ENCODE measurements around the gene CFAP54. TPM values are rescaled to one million over a fixed set of nuclear protein-coding genes. Genes with fewer than 3 reads are reported as not detected.

Gene CFAP54
- total and polyA plus RNA-seq, 2 of the 4 experiments (the other 2 are of a cell fraction): 0.18 to 0.41 TPM

GRCh38 chr12:96486751-96487613 is 2.4 kb upstream of the CFAP54 start:
- WGBS, 2 experiments (ENCODE audit: extremely low coverage in 2 of 2, insufficient read length in 1 of 2): 100% methylated on average over 4 of the region's 12 CpGs; no CpG with 5 or more reads in 1 of the 2 experiments
- CTCF ChIA-PET: no interaction called here
- no peaks in the 10 kb centered on the region for H3K36me3 ChIP-seq (ENCODE audit: control insufficient read depth, insufficient read depth, low read length)
- H2AFZ ChIP-seq (replicated peaks; ENCODE audit: low read length, poor library complexity): no peak overlapping the region
- H3K4me2 ChIP-seq (ENCODE audit: low read depth, low read length): no peak overlapping the region
- no peak overlapping the region for H3K56ac ChIP-seq (ENCODE audit: extremely low read depth, insufficient read depth, low read length)
- H3K4me3 ChIP-seq (ENCODE audit: insufficient read depth, low read depth, low read length): no peak overlapping the region
- peaks cover 7% of the 10 kb centered on the region; the same call in 1 of the 2 replicates for H3K27me3 ChIP-seq (ENCODE audit: control insufficient read depth, insufficient read depth, low read length)
- H2BK5ac ChIP-seq (ENCODE audit: low read depth, low read length, poor library complexity, severe bottlenecking): peak overlapping the region; percentile 59
- no peaks in the 10 kb centered on the region; a peak in 1 of 4 replicates for H3K79me1 ChIP-seq (ENCODE audit: low read depth in 1 of 2, low read length in 2 of 2)
- POLR2A ChIA-PET (ENCODE audit: unreplicated experiment): no interaction called here
- no peak overlapping the region for H3K9ac ChIP-seq (ENCODE audit: low read depth, low read length)
- dilution Hi-C loops (cut with HindIII; ENCODE audit: low sequenced_read_pairs, unreplicated experiment) (no loop called here), in situ Hi-C loops (cut with MboI; ENCODE audit: low sequenced_read_pairs) (loop anchor here (5.0 kb wide), 1 partner anchor 85 kb away; the partner anchor contains the start of gene CDK17), intact Hi-C loops (cut with micrococcal nuclease) (no loop called here)
- no peak overlapping the region for H4K91ac ChIP-seq (ENCODE audit: insufficient read depth, low read depth, low read length)
- peak overlapping the region; percentile 33; the same call in 1 of the 2 replicates for H3K4ac ChIP-seq (ENCODE audit: low read depth, low read length)
- H2BK20ac ChIP-seq (ENCODE audit: low read depth, low read length): no peak overlapping the region
- no peak overlapping the region for H4K8ac ChIP-seq (ENCODE audit: low read depth in 2 of 2, low read length in 2 of 2)
- no peak overlapping the region for H2BK15ac ChIP-seq (ENCODE audit: low read depth, low read length)
- no peak overlapping the region for H3K14ac ChIP-seq (replicated peaks; ENCODE audit: low read depth, low read length)
- BruUV-seq (replicated peaks): no TSS peak
- H3K23ac ChIP-seq (ENCODE audit: low read depth, low read length): no peak overlapping the region
- ATAC-seq (ENCODE audit: low read depth) (no peak), DNase-seq (peak; percentile 88)
- H4K5ac ChIP-seq (ENCODE audit: low read depth, low read length): no peak overlapping the region
- peaks cover 4% of the 10 kb centered on the region for H3K4me1 ChIP-seq (ENCODE audit: control insufficient read depth, insufficient read depth, low read length)
- H3K27ac ChIP-seq (ENCODE audit: insufficient read depth, low read length): peak overlapping the region; percentile 7; the same call in 1 of the 2 replicates
- H4K20me1 ChIP-seq (ENCODE audit: insufficient read depth, low read length): no peaks in the 10 kb centered on the region
- TF ChIP-seq NFE2L2 (IDR thresholded peaks at IDR 0.05; ENCODE audit: low read depth, low read length): peak; percentile 84
- no peak for TF ChIP-seq MXI1 (IDR thresholded peaks at IDR 0.05; ENCODE audit: borderline replicate concordance, low read depth, low read length)
- no peak for TF ChIP-seq MAZ (IDR thresholded peaks at IDR 0.05; ENCODE audit: borderline replicate concordance, low read depth, low read length)
- no peak for TF ChIP-seq RFX5 (IDR thresholded peaks at IDR 0.05; ENCODE audit: low read depth, low read length)
- TF ChIP-seq SMC3 (IDR thresholded peaks at IDR 0.05; ENCODE audit: low read depth, low read length): no peak
- peak; percentile 83 for TF ChIP-seq FOS (IDR thresholded peaks at IDR 0.05; ENCODE audit: low read depth, low read length)
- no peak for TF ChIP-seq ELK1 (IDR thresholded peaks at IDR 0.05; ENCODE audit: borderline replicate concordance, low read depth, low read length)
- TF ChIP-seq RAD21 (IDR thresholded peaks at IDR 0.05; ENCODE audit: low read length): no peak
- TF ChIP-seq CEBPB (IDR thresholded peaks at IDR 0.05; ENCODE audit: low read depth, low read length): peak; percentile 73
- peak; percentile 68; the same call in 1 of the 2 replicates for TF ChIP-seq BHLHE40 (IDR thresholded peaks at IDR 0.05; ENCODE audit: low read depth, low read length)
- no peak for TF ChIP-seq CTCF (conservative IDR thresholded peaks at IDR 0.05; ENCODE audit: low read depth, low read length)
- TF ChIP-seq CHD1 (IDR thresholded peaks at IDR 0.05; ENCODE audit: low read depth, low read length): no peak
- TF ChIP-seq MAFK (IDR thresholded peaks at IDR 0.05; ENCODE audit: low read depth, low read length): peak; percentile 79
- H2AK5ac ChIP-seq (ENCODE audit: low read depth, low read length): peak overlapping the region; percentile 59; the same call in 1 of the 2 replicates
- H2BK120ac ChIP-seq (ENCODE audit: low read depth, low read length): no peak overlapping the region
- H3K18ac ChIP-seq (ENCODE audit: low read depth, low read length): peak overlapping the region; percentile 34; the same call in 1 of the 2 replicates
- H3K9me1 ChIP-seq (ENCODE audit: insufficient read depth, low read length): no peaks in the 10 kb centered on the region
- H3K9me3 ChIP-seq (ENCODE audit: control insufficient read depth, insufficient read depth, low read length): no peaks in the 10 kb centered on the region
- H2AK9ac ChIP-seq (replicated peaks; ENCODE audit: low read depth, low read length, poor library complexity): no peak overlapping the region

Measured in IMR-90 (cell line).